Thyroid gland (tissue), 4 donors: Measurements from ENCODE around the gene ARID4A. TPM values are rescaled to one million over a fixed set of nuclear protein-coding genes. Genes with fewer than 3 reads are reported as not detected.

Source experiments
- DNase-seq, 2 donors: peaks; one replicate each; pipeline ENCODE4 v3.0.0-alpha.2; 2019
- H3K27ac ChIP-seq, 3 donors: fragments of 200-600 bp; sonication (generic); 1 replicate in 2 of 3; 2 replicates in 1 of 3; pipeline ENCODE4 v1.5.1; 2016 to 2019; ENCODE audit warnings: mild to moderate bottlenecking in 1 of 3, moderate library complexity in 1 of 3
- H3K27me3 ChIP-seq: fragments of 200-600 bp; sonication (generic); one replicate; pipeline ENCODE4 v1.5.1; 2019
- H3K36me3 ChIP-seq, 2 donors: fragments of 200-600 bp; sonication (generic); one replicate each; pipeline ENCODE4 v1.5.1; 2016 to 2019
- H3K4me1 ChIP-seq, 2 donors: fragments of 200-600 bp; sonication (generic); one replicate each; pipeline ENCODE4 v1.5.1; 2017 to 2019
- H3K4me3 ChIP-seq, 3 donors: fragments of 200-600 bp; sonication (generic); replicated peaks in 1 of 3; 1 replicate in 2 of 3; 2 replicates in 1 of 3; pipeline ENCODE4 v1.5.1; 2016; ENCODE audit warnings: mild to moderate bottlenecking in 1 of 3
- H3K9me3 ChIP-seq: fragments of 200-600 bp; sonication (generic); one replicate; pipeline ENCODE4 v1.5.1; 2017
- CTCF ChIP-seq, 6 experiments: fragments of 200-600 bp in 3 of 6; fragments of 450-650 bp in 3 of 6; sonication (generic) in 3 of 6; IDR thresholded peaks; one replicate each; pipeline ENCODE4 v1.5.1; 2016 to 2019; ENCODE audit warnings: antibody characterized with exemption in 6 of 6, mild to moderate bottlenecking in 2 of 6, inconsistent platforms in 1 of 6, moderate library complexity in 1 of 6
- POLR2A ChIP-seq, 2 donors: fragments of 450-650 bp; IDR thresholded peaks; one replicate each; pipeline ENCODE4 v1.6.1; 2017; ENCODE audit warnings: antibody characterized with exemption in 2 of 2, mild to moderate bottlenecking in 2 of 2, moderate library complexity in 1 of 2
- WGBS, 2 donors: methylation state at CpG; one replicate each; pipeline ENCODE4 v1.1.5; 2017; 5-methylcytosine and 5-hydroxymethylcytosine counted together
- intact Hi-C: fragments of 100-400 bp; cut with DNase I; formaldehyde crosslinking; loops from one replicate; pipeline ENCODE4 v1.15.1; 2023
- total RNA-seq, 4 donors: library from RNA; depleted of rRNA; stranded (reverse); fragments of >200 nt; gene quantifications; one replicate each; pipeline ENCODE4 v1.2.3, GENCODE V29; 2016

Gene ARID4A
- total RNA-seq, 4 donors from 2014 or later: 17.1 to 18.7 (median 17.6) TPM

GRCh38 chr14:58367296-58367695 is 68.9 kb downstream of the ARID4A start:
- Histone ChIP-seq H3K9me3 (no peaks in the 10 kb centered on the region), H3K4me1 (no peaks in the 10 kb centered on the region), H3K27ac (no peak overlapping the region), H3K4me3 (no peak overlapping the region), H3K36me3 (peaks cover 20 to 29% of the 10 kb centered on the region in 2 donors), H3K27me3 (no peaks in the 10 kb centered on the region)
- TF ChIP-seq CTCF (IDR thresholded peaks at IDR 0.05) (no peak), POLR2A (IDR thresholded peaks at IDR 0.05) (no peak)
- 74 to 87% methylated on average over 3 of the region's 3 CpGs for WGBS, 2 donors
- no peak for DNase-seq
- intact Hi-C loops: no loop called here

GRCh38 chr14:58368956-58369355 is 70.6 kb downstream of the ARID4A start:
- H3K9me3 ChIP-seq: no peaks in the 10 kb centered on the region
- intact Hi-C loops: no loop called here
- no peak for DNase-seq
- TF ChIP-seq CTCF (IDR thresholded peaks at IDR 0.05) (no peak), POLR2A (IDR thresholded peaks at IDR 0.05) (no peak)
- no peaks in the 10 kb centered on the region for H3K4me1 ChIP-seq
- WGBS, 2 donors: 88 to 92% methylated on average over 1 of the region's 1 CpG
- no peak overlapping the region for H3K4me3 ChIP-seq
- H3K27me3 ChIP-seq: no peaks in the 10 kb centered on the region
- no peak overlapping the region for H3K27ac ChIP-seq
- H3K36me3 ChIP-seq: peaks cover 22 to 29% of the 10 kb centered on the region in 2 donors

GRCh38 chr14:58376791-58377190 is 78.4 kb downstream of the ARID4A start:
- H3K4me1 ChIP-seq: no peaks in the 10 kb centered on the region
- no peak overlapping the region for H3K27ac ChIP-seq
- TF ChIP-seq CTCF (IDR thresholded peaks at IDR 0.05) (no peak), POLR2A (IDR thresholded peaks at IDR 0.05) (no peak)
- H3K27me3 ChIP-seq: no peaks in the 10 kb centered on the region
- intact Hi-C loops: no loop called here
- H3K36me3 ChIP-seq: peaks cover 7 to 11% of the 10 kb centered on the region in 2 donors
- H3K4me3 ChIP-seq: no peak overlapping the region
- DNase-seq: no peak
- H3K9me3 ChIP-seq: no peaks in the 10 kb centered on the region

- Histone ChIP-seq H3K27ac (no peak overlapping the region), H3K4me3 (no peak overlapping the region), H3K27me3 (no peaks in the 10 kb centered on the region), H3K36me3 (no peaks in the 10 kb centered on the region), H3K4me1 (no peaks in the 10 kb centered on the region), H3K9me3 (no peaks in the 10 kb centered on the region)
- WGBS, 2 donors: 87 to 95% methylated on average over 2 of the region's 2 CpGs
- no peak for DNase-seq
- intact Hi-C loops: no loop called here
- TF ChIP-seq POLR2A (IDR thresholded peaks at IDR 0.05) (no peak), CTCF (IDR thresholded peaks at IDR 0.05) (no peak)
Measured at GRCh38 chr14:58390830-58391229, 92.5 kb downstream of the ARID4A start.

GRCh38 chr14:58395562-58395811 is 97.1 kb downstream of the ARID4A start:
- peak overlapping the region in 1 of 3 donors; percentile 54 for H3K4me3 ChIP-seq
- H3K9me3 ChIP-seq: no peaks in the 10 kb centered on the region
- TF ChIP-seq CTCF (IDR thresholded peaks at IDR 0.05) (peak in 1 of 6 experiments; percentile 20), POLR2A (IDR thresholded peaks at IDR 0.05) (no peak)
- intact Hi-C loops: no loop called here
- 21 to 24% methylated on average over 8 to 10 of the region's 10 CpGs for WGBS, 2 donors
- no peak for DNase-seq
- H3K36me3 ChIP-seq: no peaks in the 10 kb centered on the region
- H3K27ac ChIP-seq: peak overlapping the region in 2 of 3 donors; percentile 76 to 77
- H3K27me3 ChIP-seq: no peaks in the 10 kb centered on the region
- peaks cover 3 to 7% of the 10 kb centered on the region in 2 donors for H3K4me1 ChIP-seq
